NCI-H748 treated with DMSO at 0.1 percent for 48 hours (cell line): ENCODE measurements around the gene ITPR3.

ENCODE experiments used
- DNase-seq: peaks from one replicate; lab custom pipeline; 2025; lab: John Stamatoyannopoulos, UW

Gene ITPR3

GRCh38 chr6:33737267-33738026 lies 116.3 kb downstream of the ITPR3 start:
- DNase-seq: no peak

GRCh38 chr6:33738153-33738552 lies 117.0 kb downstream of the ITPR3 start:
- no peak for DNase-seq

- no peak for DNase-seq
Observed at GRCh38 chr6:33738879-33739278, 117.8 kb downstream of the ITPR3 start.

GRCh38 chr6:33739571-33739970 lies 118.4 kb downstream of the ITPR3 start:
- DNase-seq: no peak

GRCh38 chr6:33740204-33740608 lies 119.1 kb downstream of the ITPR3 start:
- no peak for DNase-seq

GRCh38 chr6:33740794-33741193 lies 119.7 kb downstream of the ITPR3 start:
- no peak for DNase-seq

- DNase-seq: no peak
Observed at GRCh38 chr6:33742092-33742491, 121.0 kb downstream of the ITPR3 start.

- DNase-seq: no peak
Observed at GRCh38 chr6:33742837-33743236, 121.7 kb downstream of the ITPR3 start.

- DNase-seq: peak; percentile 72
Observed at GRCh38 chr6:33744001-33744848, 123.1 kb downstream of the ITPR3 start.

- DNase-seq: no peak
Observed at GRCh38 chr6:33744895-33745546, 123.9 kb downstream of the ITPR3 start.

GRCh38 chr6:33745548-33745947 lies 124.4 kb downstream of the ITPR3 start:
- DNase-seq: no peak
